Measurements from ENCODE around the gene C22orf39.
"Not testable (repeated sequence)": the region's sequence is repeated elsewhere in the genome, so short reads cannot be mapped to it uniquely, and the experiment has no call there.

Gene C22orf39

DNA sequence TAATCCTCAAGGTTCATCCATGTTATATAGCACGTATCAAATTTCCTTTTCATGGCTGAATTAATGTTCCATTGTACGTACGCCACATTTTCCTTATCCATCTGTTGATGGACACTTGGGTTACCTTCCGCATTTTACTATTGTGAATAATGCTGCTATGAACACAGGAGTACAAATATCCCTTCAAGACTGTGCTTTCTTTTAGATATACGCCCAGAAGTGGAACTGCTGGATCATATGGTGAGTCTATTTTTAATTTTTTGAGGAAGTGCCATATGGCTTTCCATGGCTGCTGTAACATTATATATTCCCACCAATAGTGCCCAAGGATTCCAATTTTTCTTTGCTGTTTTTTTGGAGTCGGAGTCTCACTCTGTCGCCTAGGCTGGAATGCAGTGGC, 9.2 kb downstream of the C22orf39 start:
- no peak for DNase-seq
- ChIA-PET POLR2A (interaction anchor here (0.6 kb wide), 1 partner anchor 9 kb away, joined by 6 read pairs; no protein-coding TSS in a partner anchor), CTCF (no interaction called here)
- H3K27me3 ChIP-seq (replicated peaks in 2 of 5; ENCODE audit: control insufficient read depth in 4 of 5, insufficient read depth in 5 of 5, low read length in 4 of 5): no peaks in the 10 kb centered on the region
- WGBS (ENCODE audit: insufficient coverage): 100% methylated on average over 5 of the region's 7 CpGs
- H3K36me3 ChIP-seq (ENCODE audit: control insufficient read depth in 4 of 4, insufficient read depth in 4 of 4, low read length in 3 of 4): peaks cover 7 to 49% (median 27%) of the 10 kb centered on the region in 4 experiments
- H3K4me1 ChIP-seq (ENCODE audit: control extremely low read depth in 1 of 4, control insufficient read depth in 4 of 4, insufficient read depth in 4 of 4, low read length in 3 of 4): peaks cover under 1 to 3% (median 2%) of the 10 kb centered on the region in 4 experiments
- H3K4me3 ChIP-seq (ENCODE audit: control insufficient read depth in 1 of 7, extremely low read depth in 1 of 7, insufficient read depth in 4 of 7, low read depth in 2 of 7, low read length in 6 of 7): no peak overlapping the region
- no peaks in the 10 kb centered on the region for H3K9me3 ChIP-seq (ENCODE audit: control extremely low read depth in 1 of 5, control insufficient read depth in 4 of 5, insufficient read depth in 2 of 5, low read depth in 1 of 5, low read length in 4 of 5)
- H3K27ac ChIP-seq (ENCODE audit: insufficient read depth in 1 of 2, low read depth in 1 of 2, low read length in 2 of 2, poor library complexity in 1 of 2, severe bottlenecking in 2 of 2): no peak overlapping the region

DNA sequence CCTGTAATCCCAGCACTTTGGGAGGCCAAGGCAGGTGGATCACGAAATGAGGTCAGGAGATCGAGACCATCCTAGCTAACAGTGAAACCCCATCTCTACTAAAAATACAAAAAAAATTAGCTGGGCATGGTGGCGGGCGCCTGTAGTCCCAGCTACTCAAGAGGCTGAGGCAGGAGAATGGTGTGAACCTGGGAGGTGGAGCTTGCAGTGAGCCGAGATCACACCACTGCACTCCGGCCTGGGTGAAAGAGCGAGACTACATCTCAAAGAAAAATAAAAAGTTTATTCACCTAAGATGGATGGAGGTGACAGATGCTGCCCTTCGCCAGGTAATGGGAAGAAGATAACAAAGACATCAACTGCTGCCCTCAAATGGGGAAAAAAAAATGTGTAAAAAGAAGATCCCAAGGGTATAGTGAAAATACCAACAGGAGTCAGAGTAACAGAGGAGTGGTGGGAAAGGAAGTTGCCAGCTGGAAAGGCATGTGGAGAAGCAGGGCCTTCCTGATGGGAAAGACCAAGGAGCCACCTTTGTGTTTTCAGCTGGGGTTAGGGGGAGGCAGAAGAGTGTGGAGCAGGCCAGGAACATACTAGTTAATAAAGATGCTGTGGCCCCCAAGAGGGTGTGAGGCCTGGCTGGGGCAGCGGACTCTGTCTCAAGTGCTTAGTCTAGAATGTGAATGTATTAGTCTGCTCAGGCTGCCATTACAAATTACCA, 10.9 kb downstream of the C22orf39 start:
- peaks cover 3 to 36% (median 21%) of the 10 kb centered on the region in 4 experiments for H3K36me3 ChIP-seq (ENCODE audit: control insufficient read depth in 4 of 4, insufficient read depth in 4 of 4, low read length in 3 of 4)
- H3K27ac ChIP-seq (ENCODE audit: insufficient read depth in 1 of 2, low read depth in 1 of 2, low read length in 2 of 2, poor library complexity in 1 of 2, severe bottlenecking in 2 of 2): peak overlapping the region in 1 of 2 experiments; percentile 1
- CTCF ChIA-PET; POLR2A ChIA-PET; H3K4me1 ChIP-seq (ENCODE audit: control extremely low read depth in 1 of 4, control insufficient read depth in 4 of 4, insufficient read depth in 4 of 4, low read length in 3 of 4); H3K9me3 ChIP-seq (ENCODE audit: control extremely low read depth in 1 of 5, control insufficient read depth in 4 of 5, insufficient read depth in 2 of 5, low read depth in 1 of 5, low read length in 4 of 5); H3K4me3 ChIP-seq (ENCODE audit: control insufficient read depth in 1 of 7, extremely low read depth in 1 of 7, insufficient read depth in 4 of 7, low read depth in 2 of 7, low read length in 6 of 7); H3K27me3 ChIP-seq (replicated peaks in 2 of 5; ENCODE audit: control insufficient read depth in 4 of 5, insufficient read depth in 5 of 5, low read length in 4 of 5); DNase-seq: not testable (repeated sequence)
- WGBS (ENCODE audit: insufficient coverage): 100% methylated on average over 1 of the region's 9 CpGs

DNA sequence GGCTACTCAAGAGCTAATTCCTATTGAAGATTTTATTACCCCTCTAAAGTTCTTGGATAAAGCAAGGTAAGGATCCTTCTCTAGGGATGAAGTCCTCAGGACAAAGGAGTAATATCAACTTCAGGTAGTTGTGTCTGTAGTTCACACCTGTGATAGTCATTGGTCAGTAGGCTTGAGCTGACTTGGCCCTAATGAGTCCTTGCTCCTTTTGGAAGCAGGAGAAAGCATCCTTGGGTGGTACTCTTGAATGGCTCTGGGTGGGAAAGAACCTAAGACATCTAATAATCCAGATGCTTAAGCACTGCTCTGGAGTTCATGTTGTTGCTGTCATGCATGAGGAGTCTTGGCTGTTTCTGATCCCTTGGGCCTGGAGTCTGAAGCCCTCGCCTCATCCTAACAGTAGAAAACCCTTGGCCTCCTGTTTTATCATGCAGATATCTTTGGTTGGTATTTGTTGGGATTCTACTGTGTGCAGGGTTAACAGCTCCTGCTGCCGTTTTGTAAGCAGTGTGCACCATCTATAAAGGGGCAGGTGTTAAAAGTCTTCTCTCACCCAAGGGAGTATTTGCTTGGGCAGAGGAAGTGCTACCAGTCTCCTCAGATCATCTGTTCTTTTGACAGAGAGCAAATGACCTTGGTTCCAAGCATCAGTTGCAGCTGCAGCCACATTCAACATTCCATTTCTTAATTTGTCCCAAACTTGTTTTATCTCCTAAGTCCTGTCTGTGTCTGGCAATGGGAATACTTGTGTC, 12.5 kb downstream of the C22orf39 start:
- 80% methylated on average over 1 of the region's 2 CpGs for WGBS (ENCODE audit: insufficient coverage)
- CTCF ChIA-PET: interaction anchor here (1.4 to 1.8 kb wide), 2 partner anchors 10 to 38 kb away, joined by 3 to 10 read pairs; no protein-coding TSS in a partner anchor
- H3K4me3 ChIP-seq (ENCODE audit: control insufficient read depth in 1 of 7, extremely low read depth in 1 of 7, insufficient read depth in 4 of 7, low read depth in 2 of 7, low read length in 6 of 7): no peak overlapping the region
- H3K9me3 ChIP-seq (ENCODE audit: control extremely low read depth in 1 of 5, control insufficient read depth in 4 of 5, insufficient read depth in 2 of 5, low read depth in 1 of 5, low read length in 4 of 5): no peaks in the 10 kb centered on the region
- peaks cover 6 to 20% (median 19%) of the 10 kb centered on the region in 4 experiments for H3K4me1 ChIP-seq (ENCODE audit: control extremely low read depth in 1 of 4, control insufficient read depth in 4 of 4, insufficient read depth in 4 of 4, low read length in 3 of 4)
- POLR2A ChIA-PET: interaction anchor here (1.3 kb wide), 1 partner anchor 12 kb away, joined by 4 read pairs; the partner anchor contains the start of gene C22orf39
- H3K27ac ChIP-seq (ENCODE audit: insufficient read depth in 1 of 2, low read depth in 1 of 2, low read length in 2 of 2, poor library complexity in 1 of 2, severe bottlenecking in 2 of 2): no peak overlapping the region
- DNase-seq: no peak
- H3K27me3 ChIP-seq (replicated peaks in 2 of 5; ENCODE audit: control insufficient read depth in 4 of 5, insufficient read depth in 5 of 5, low read length in 4 of 5): no peaks in the 10 kb centered on the region
- peaks cover 3 to 24% (median 20%) of the 10 kb centered on the region in 4 experiments for H3K36me3 ChIP-seq (ENCODE audit: control insufficient read depth in 4 of 4, insufficient read depth in 4 of 4, low read length in 3 of 4)

- no peak overlapping the region for H3K27ac ChIP-seq (ENCODE audit: insufficient read depth in 1 of 2, low read depth in 1 of 2, low read length in 2 of 2, poor library complexity in 1 of 2, severe bottlenecking in 2 of 2)
- H3K27me3 ChIP-seq (replicated peaks in 2 of 5; ENCODE audit: control insufficient read depth in 4 of 5, insufficient read depth in 5 of 5, low read length in 4 of 5): no peaks in the 10 kb centered on the region
- CTCF ChIA-PET: interaction anchor here (1.4 to 1.8 kb wide), 2 partner anchors 10 to 39 kb away, joined by 3 to 10 read pairs; no protein-coding TSS in a partner anchor
- H3K36me3 ChIP-seq (ENCODE audit: control insufficient read depth in 4 of 4, insufficient read depth in 4 of 4, low read length in 3 of 4): peaks cover 3 to 24% (median 20%) of the 10 kb centered on the region in 4 experiments
- POLR2A ChIA-PET: interaction anchor here (1.3 kb wide), 1 partner anchor 13 kb away, joined by 4 read pairs; the partner anchor contains the start of gene C22orf39
- H3K9me3 ChIP-seq (ENCODE audit: control extremely low read depth in 1 of 5, control insufficient read depth in 4 of 5, insufficient read depth in 2 of 5, low read depth in 1 of 5, low read length in 4 of 5): no peaks in the 10 kb centered on the region
- peaks cover 11 to 25% (median 24%) of the 10 kb centered on the region in 4 experiments for H3K4me1 ChIP-seq (ENCODE audit: control extremely low read depth in 1 of 4, control insufficient read depth in 4 of 4, insufficient read depth in 4 of 4, low read length in 3 of 4)
- H3K4me3 ChIP-seq (ENCODE audit: control insufficient read depth in 1 of 7, extremely low read depth in 1 of 7, insufficient read depth in 4 of 7, low read depth in 2 of 7, low read length in 6 of 7): no peak overlapping the region
- DNase-seq: no peak
- WGBS (ENCODE audit: insufficient coverage): 100% methylated on average over 2 of the region's 7 CpGs
Observed at GRCh38 chr22:19434401-19434800, 13.1 kb downstream of the C22orf39 start.

GRCh38 chr22:19432133-19432851, 15.2 kb downstream of the C22orf39 start, which contains the start of gene MRPL40:
Gene MRPL40 (plus strand): TSS chr22:19432545. CDS start chr22:19432555, 10 bp downstream.
- CTCF ChIA-PET: interaction anchor here (0.7 to 1.7 kb wide), 3 partner anchors 15 to 200 kb away, joined by 3 to 4 read pairs (median 3); partner anchors contain the start of gene C22orf39
- H3K27ac ChIP-seq (ENCODE audit: insufficient read depth in 1 of 2, low read depth in 1 of 2, low read length in 2 of 2, poor library complexity in 1 of 2, severe bottlenecking in 2 of 2): peak within 1 kb of the TSS; percentile 64 to 94
- peaks cover 3 to 22% (median 19%) of the 10 kb centered on the region in 4 experiments for H3K36me3 ChIP-seq (ENCODE audit: control insufficient read depth in 4 of 4, insufficient read depth in 4 of 4, low read length in 3 of 4)
- H3K4me3 ChIP-seq (ENCODE audit: control insufficient read depth in 1 of 7, extremely low read depth in 1 of 7, insufficient read depth in 4 of 7, low read depth in 2 of 7, low read length in 6 of 7): peak within 1 kb of the TSS; percentile 75 to 95 (median 88)
- peak; percentile 86 to 91 (median 87) for DNase-seq
- POLR2A ChIA-PET: interaction anchor here (0.5 to 1.0 kb wide), 4 partner anchors 13 to 1806 kb away, joined by 3 to 5 read pairs (median 4); partner anchors contain the start of gene C22orf39
- H3K27me3 ChIP-seq (replicated peaks in 2 of 5; ENCODE audit: control insufficient read depth in 4 of 5, insufficient read depth in 5 of 5, low read length in 4 of 5): no peaks in the 10 kb centered on the region
- WGBS (ENCODE audit: insufficient coverage): under 1% methylated on average over 65 of the region's 74 CpGs
- H3K4me1 ChIP-seq (ENCODE audit: control extremely low read depth in 1 of 4, control insufficient read depth in 4 of 4, insufficient read depth in 4 of 4, low read length in 3 of 4): peaks cover 19 to 36% (median 31%) of the 10 kb centered on the region in 4 experiments
- H3K9me3 ChIP-seq (ENCODE audit: control extremely low read depth in 1 of 5, control insufficient read depth in 4 of 5, insufficient read depth in 2 of 5, low read depth in 1 of 5, low read length in 4 of 5): no peaks in the 10 kb centered on the region

GRCh38 chr22:19431649-19432132, 15.8 kb downstream of the C22orf39 start, which contains the start of gene HIRA:
Gene HIRA (minus strand): TSS chr22:19431733. CDS start chr22:19431476, 257 bp downstream.
- Histone ChIP-seq H3K27me3 (replicated peaks in 2 of 5; ENCODE audit: control insufficient read depth in 4 of 5, insufficient read depth in 5 of 5, low read length in 4 of 5) (no peaks in the 10 kb centered on the region), H3K27ac (ENCODE audit: insufficient read depth in 1 of 2, low read depth in 1 of 2, low read length in 2 of 2, poor library complexity in 1 of 2, severe bottlenecking in 2 of 2) (peak within 1 kb of the TSS; percentile 64 to 94), H3K4me1 (ENCODE audit: control extremely low read depth in 1 of 4, control insufficient read depth in 4 of 4, insufficient read depth in 4 of 4, low read length in 3 of 4) (peaks cover 19 to 36% (median 31%) of the 10 kb centered on the region in 4 experiments), H3K4me3 (ENCODE audit: control insufficient read depth in 1 of 7, extremely low read depth in 1 of 7, insufficient read depth in 4 of 7, low read depth in 2 of 7, low read length in 6 of 7) (peak within 1 kb of the TSS; percentile 77 to 95 (median 88)), H3K36me3 (ENCODE audit: control insufficient read depth in 4 of 4, insufficient read depth in 4 of 4, low read length in 3 of 4) (peaks cover 3 to 19% (median 16%) of the 10 kb centered on the region in 4 experiments), H3K9me3 (ENCODE audit: control extremely low read depth in 1 of 5, control insufficient read depth in 4 of 5, insufficient read depth in 2 of 5, low read depth in 1 of 5, low read length in 4 of 5) (no peaks in the 10 kb centered on the region)
- peak; percentile 81 to 87 (median 82) for DNase-seq
- CTCF ChIA-PET: interaction anchor here (0.7 to 1.7 kb wide), 3 partner anchors 15 to 200 kb away, joined by 3 to 4 read pairs (median 3); partner anchors contain the start of gene C22orf39
- WGBS (ENCODE audit: insufficient coverage): under 1% methylated on average over 63 of the region's 66 CpGs
- POLR2A ChIA-PET: interaction anchor here (0.5 to 1.0 kb wide), 4 partner anchors 14 to 33 kb away, joined by 3 to 5 read pairs (median 4); partner anchors contain the start of gene C22orf39
